HG02623 (cell line): ENCODE measurements around the gene CD27.
"Not testable (repeated sequence)": the region's sequence is repeated elsewhere in the genome, so short reads cannot be mapped to it uniquely, and the experiment has no call there.

Experiments used
- ATAC-seq: cut with Tn5 transposase; IDR thresholded peaks from one replicate; pipeline ENCODE4 v1.9.1; 2021; ENCODE audit warnings: moderate library complexity; ENCODE audit not compliant: unreplicated experiment

CD27 gene

DNA sequence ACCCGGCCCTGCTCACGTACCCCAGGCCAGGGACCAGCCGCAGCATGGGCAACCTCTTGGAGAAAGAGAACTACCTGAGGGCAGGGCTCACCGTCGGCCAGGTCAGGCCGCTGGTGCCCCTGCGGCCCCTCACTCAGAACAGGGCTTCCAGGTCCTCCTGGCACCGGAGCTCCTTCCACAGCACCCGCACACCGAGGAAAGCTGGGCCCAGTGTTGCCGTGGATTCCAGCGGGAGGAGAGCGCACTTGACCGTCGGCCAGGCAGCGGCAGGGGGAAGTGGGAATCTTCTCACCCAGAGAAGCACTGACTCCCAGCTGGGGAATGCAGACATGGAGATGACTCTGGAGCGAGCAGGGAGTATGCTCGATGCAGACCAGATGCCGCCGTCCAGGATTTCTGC, 33.7 kb downstream of the CD27 start:
- no peak for ATAC-seq

GRCh38 chr12:6488240-6488639, 43.5 kb downstream of the CD27 start:
- ATAC-seq = no peak

GRCh38 chr12:6489449-6489848, 44.7 kb downstream of the CD27 start:
- ATAC-seq = no peak

DNA sequence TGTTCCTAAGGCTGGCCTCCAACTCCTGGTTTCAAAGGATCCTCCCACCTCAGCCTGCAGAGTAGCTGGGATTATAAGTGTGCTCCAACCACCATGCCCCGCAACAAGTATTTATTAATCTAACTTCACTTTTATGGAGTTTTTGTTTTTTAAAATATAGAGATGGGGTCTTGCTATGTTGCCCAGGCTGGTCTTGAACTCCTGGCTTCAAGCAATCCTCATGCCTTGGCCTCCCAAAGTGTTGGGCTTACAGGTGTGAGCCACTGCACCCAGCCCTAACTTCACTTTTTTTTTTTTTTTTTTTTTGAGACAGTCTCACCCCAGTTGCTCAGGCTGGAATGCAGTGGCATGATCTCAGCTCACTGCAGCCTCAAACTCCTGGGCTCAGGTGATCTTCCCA, 45.9 kb downstream of the CD27 start:
- not testable (repeated sequence) for ATAC-seq

- peak; percentile 64 for ATAC-seq
Measured at GRCh38 chr12:6492838-6493496, 48.2 kb downstream of the CD27 start, which contains the start of gene MRPL51. TSS of gene MRPL51 (minus strand) at chr12:6493262. CDS start at chr12:6493136, 126 bp downstream.

DNA sequence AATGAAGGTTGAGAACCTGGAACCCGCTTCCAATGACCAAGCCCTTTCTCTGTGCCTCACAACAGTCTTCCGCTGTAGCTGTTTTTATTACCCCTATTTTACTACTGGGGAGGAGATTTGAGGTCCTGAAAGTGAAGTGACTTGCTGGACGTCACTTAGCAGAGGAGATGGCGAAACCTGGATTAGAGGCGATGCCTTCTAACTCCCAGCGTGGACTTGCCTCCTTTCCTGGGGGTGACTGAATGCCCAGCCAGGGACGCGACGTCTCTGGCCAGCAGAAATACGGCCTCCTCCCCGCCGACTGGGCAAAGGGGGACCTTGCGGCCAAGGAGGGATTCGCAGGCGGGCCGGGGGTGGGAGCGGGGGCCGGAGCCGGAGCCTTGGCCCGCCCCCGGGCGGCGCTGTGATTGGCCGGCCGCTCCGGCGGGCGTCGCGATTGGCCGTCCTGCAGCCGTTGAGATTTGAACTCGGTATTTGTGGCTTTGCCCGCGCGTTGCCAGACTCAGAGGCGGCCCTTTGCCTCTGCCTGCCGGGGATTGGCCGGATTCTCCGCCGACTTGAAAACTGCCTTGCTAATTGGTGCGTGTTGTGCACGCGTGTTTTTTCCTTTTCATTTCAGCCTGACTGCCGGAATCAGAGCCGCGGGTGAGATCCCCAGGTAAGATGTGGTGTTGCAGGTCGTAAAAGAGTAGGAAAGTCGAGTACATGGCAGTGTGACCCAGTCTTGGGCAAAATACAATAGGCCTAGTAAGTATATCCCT, 48.9 kb downstream of the CD27 start, which contains the start of gene NCAPD2:
TSS of gene NCAPD2 (plus strand) at position 606 of the 761 bp plus-strand sequence. CDS start 997 bp downstream, outside the sequence.
- ATAC-seq = peak; percentile 80

- peak; percentile 21 for ATAC-seq
Measured at GRCh38 chr12:6494258-6494743, 49.5 kb downstream of the CD27 start.

GRCh38 chr12:6494968-6495367, 50.2 kb downstream of the CD27 start:
- no peak for ATAC-seq

GRCh38 chr12:6497291-6497690, 52.5 kb downstream of the CD27 start:
- not testable (repeated sequence) for ATAC-seq

DNA sequence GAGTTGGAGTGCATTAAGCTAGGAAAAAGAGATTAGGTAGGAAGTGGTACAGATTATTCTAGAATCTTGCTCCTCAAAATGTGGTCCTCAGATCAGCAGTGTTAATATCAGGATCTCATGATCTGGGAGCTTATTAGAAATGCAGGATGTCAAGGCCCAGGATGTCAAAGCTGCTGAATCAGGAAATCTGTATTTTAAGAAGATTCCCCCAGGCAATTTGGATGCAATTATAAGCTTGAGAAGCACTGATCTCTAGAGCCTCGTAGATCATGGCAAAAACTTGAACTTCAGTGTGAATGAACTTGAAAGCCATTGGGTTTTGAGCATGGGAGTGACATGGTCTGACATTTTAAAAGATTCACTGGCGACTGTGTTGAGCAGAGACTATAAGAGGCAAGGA, 55.7 kb downstream of the CD27 start:
- no peak for ATAC-seq
